ENCODE measurements around the gene PCGF3. TPM values are rescaled to one million over a fixed set of nuclear protein-coding genes. Genes with fewer than 3 reads are reported as not detected.

The PCGF3 gene
- total RNA-seq, 1 experiment from 2014 or later = 31.5 TPM

GRCh38 chr4:687048-687970 lies 18.3 kb upstream of the PCGF3 start:
- H3F3A ChIP-seq (ENCODE audit: low read length, unreplicated experiment) = no peaks in the 10 kb centered on the region
- CTCF ChIA-PET = no interaction called here

GRCh38 chr4:687971-688853 lies 17.4 kb upstream of the PCGF3 start:
- peak; percentile 25; the same call in 1 of the 2 replicates for ATAC-seq
- CTCF ChIA-PET = no interaction called here
- peaks cover 16% of the 10 kb centered on the region for H3K4me1 ChIP-seq (ENCODE audit: insufficient read depth, low read length)
- no peaks in the 10 kb centered on the region for H3K79me2 ChIP-seq (ENCODE audit: low read length)
- TF ChIP-seq EZH2 (IDR thresholded peaks at IDR 0.05; ENCODE audit: low read length, unreplicated experiment) (no peak), CTCF (conservative IDR thresholded peaks at IDR 0.05; ENCODE audit: low read depth, low read length) (no peak), EZH2phosphoT487 (IDR thresholded peaks at IDR 0.05; ENCODE audit: borderline replicate concordance, low read length) (no peak)
- H3K9me2 ChIP-seq (replicated peaks; ENCODE audit: low read length) = no peaks in the 10 kb centered on the region
- no peaks in the 10 kb centered on the region for H3K9me3 ChIP-seq (ENCODE audit: low read length)
- H3K27me3 ChIP-seq (ENCODE audit: low read length) = no peaks in the 10 kb centered on the region
- H3K4me3 ChIP-seq (ENCODE audit: low read length) = no peak overlapping the region
- H2AFZ ChIP-seq (ENCODE audit: low read length) = no peak overlapping the region
- peak overlapping the region; percentile 45; the same call in 1 of the 2 replicates for H3K4me2 ChIP-seq (ENCODE audit: low read length)
- peak; percentile 12 for DNase-seq
- no TSS peak for BruUV-seq (replicated peaks)
- H4K20me1 ChIP-seq (ENCODE audit: low read length) = no peaks in the 10 kb centered on the region
- H3K36me3 ChIP-seq (ENCODE audit: low read depth, low read length) = no peaks in the 10 kb centered on the region
- H3F3A ChIP-seq (ENCODE audit: low read length, unreplicated experiment) = no peaks in the 10 kb centered on the region
- POLR2A ChIA-PET (ENCODE audit: unreplicated experiment) = no interaction called here
- H3K27ac ChIP-seq (ENCODE audit: low read length) = peak overlapping the region; percentile 67; the same call in 1 of the 2 replicates
- intact Hi-C loops (cut with micrococcal nuclease) = no loop called here
- H3K9ac ChIP-seq (ENCODE audit: low read length) = no peak overlapping the region; the same call in 1 of the 2 replicates

More at GRCh38 chr4:687048-687970, 18.3 kb upstream of the PCGF3 start:
- intact Hi-C loops (cut with micrococcal nuclease) = no loop called here
- Histone ChIP-seq H3K4me1 (ENCODE audit: insufficient read depth, low read length) (peaks cover 16% of the 10 kb centered on the region), H3K27me3 (ENCODE audit: low read length) (no peaks in the 10 kb centered on the region), H3K79me2 (ENCODE audit: low read length) (no peaks in the 10 kb centered on the region), H3K9me2 (replicated peaks; ENCODE audit: low read length) (no peaks in the 10 kb centered on the region), H3K4me2 (ENCODE audit: low read length) (peak overlapping the region; percentile 45), H3K9me3 (ENCODE audit: low read length) (no peaks in the 10 kb centered on the region), H3K36me3 (ENCODE audit: low read depth, low read length) (no peaks in the 10 kb centered on the region), H2AFZ (ENCODE audit: low read length) (no peak overlapping the region; the same call in 1 of the 2 replicates), H3K4me3 (ENCODE audit: low read length) (no peak overlapping the region), H3K27ac (ENCODE audit: low read length) (peak overlapping the region; percentile 67), H4K20me1 (ENCODE audit: low read length) (no peaks in the 10 kb centered on the region), H3K9ac (ENCODE audit: low read length) (peak overlapping the region; percentile 17; the same call in 1 of the 2 replicates)
- no peak for TF ChIP-seq EZH2phosphoT487 (IDR thresholded peaks at IDR 0.05; ENCODE audit: borderline replicate concordance, low read length)
- TF ChIP-seq EZH2 (IDR thresholded peaks at IDR 0.05; ENCODE audit: low read length, unreplicated experiment) = no peak
- TF ChIP-seq CTCF (conservative IDR thresholded peaks at IDR 0.05; ENCODE audit: low read depth, low read length) = no peak
- DNase-seq (peak; percentile 73), ATAC-seq (peak; percentile 97)
- TSS peak; percentile 39 for BruUV-seq (replicated peaks)
- POLR2A ChIA-PET (ENCODE audit: unreplicated experiment) = interaction anchor here (0.6 kb wide), 1 partner anchor 713 kb away, joined by 3 read pairs; no protein-coding TSS in a partner anchor
